H1 (cell line): ENCODE measurements around the gene SLC7A14. TPM values are rescaled to one million over a fixed set of nuclear protein-coding genes. Genes with fewer than 3 reads are reported as not detected.

Source experiments
- CTCF ChIA-PET: fragments of 300-600 bp; sonication (Branson Sonifier 250); formaldehyde crosslinking; loops from one replicate; lab custom pipeline; 2021; ENCODE audit not compliant: partially characterized antibody; lab: Charles Lee
- POLR2A ChIA-PET: fragments of 300-600 bp; sonication (Branson Sonifier 250); formaldehyde crosslinking; loops from one replicate; lab custom pipeline; 2021; ENCODE audit warnings: inconsistent platforms; ENCODE audit not compliant: partially characterized antibody; lab: Charles Lee
- DNase-seq, 2 experiments: peaks; one replicate each; pipeline versions ENCODE4 v3.0.0 to v3.0.0-alpha.2; 2010 to 2022; ENCODE audit warnings: low spot score in 2 of 2, low read depth in 1 of 2, mixed read lengths in 1 of 2
- FAIRE-seq: peaks from 2 replicates; lab custom pipeline; 2011; peaks lifted over from hg19 to GRCh38; lab: Jason Lieb, UNC
- H2AFZ ChIP-seq: 2 replicates; pipeline ENCODE4 v1.8.1; 2012; ENCODE audit warnings: low read length, inconsistent platforms
- H2AK5ac ChIP-seq: 2 replicates; pipeline ENCODE4 v1.6.1; 2013; ENCODE audit warnings: low read depth, low read length
- H2BK120ac ChIP-seq: replicated peaks from 2 replicates; pipeline ENCODE3; 2013; ENCODE audit warnings: low read depth, low read length, inconsistent platforms
- H2BK12ac ChIP-seq: 2 replicates; pipeline ENCODE4 v1.6.1; 2013; ENCODE audit warnings: low read depth, low read length
- H2BK15ac ChIP-seq: 2 replicates; pipeline ENCODE4 v1.6.1; 2013; ENCODE audit warnings: low read length
- H2BK20ac ChIP-seq: 2 replicates; pipeline ENCODE4 v1.6.1; 2013; ENCODE audit warnings: low read length
- H2BK5ac ChIP-seq: 2 replicates; pipeline ENCODE4 v1.6.1; 2013; ENCODE audit warnings: low read depth, low read length
- H3K14ac ChIP-seq: 2 replicates; pipeline ENCODE4 v1.6.1; 2013; ENCODE audit warnings: inconsistent platforms; ENCODE audit not compliant: insufficient read length
- H3K18ac ChIP-seq: 2 replicates; pipeline ENCODE4 v1.6.1; 2013; ENCODE audit warnings: low read length; ENCODE audit errors: extremely low read depth
- H3K23ac ChIP-seq: 2 replicates; pipeline ENCODE4 v1.6.1; 2013; ENCODE audit warnings: inconsistent platforms; ENCODE audit not compliant: insufficient read length
- H3K23me2 ChIP-seq: 2 replicates; pipeline ENCODE4 v1.6.1; 2013; ENCODE audit warnings: low read depth, low read length
- H3K27ac ChIP-seq: 2 replicates; pipeline ENCODE4 v1.6.1; 2011; ENCODE audit warnings: low read depth, low read length, inconsistent platforms
- H3K27me3 ChIP-seq, 4 experiments: replicated peaks in 1 of 4; 1 replicate in 1 of 4; 2 replicates in 3 of 4; pipeline versions ENCODE4 v1.6.1 to v1.8.1; 2011 to 2013; ENCODE audit warnings: low read length in 3 of 4, mild to moderate bottlenecking in 3 of 4, inconsistent platforms in 2 of 4, mixed read lengths in 2 of 4, moderate library complexity in 1 of 4; ENCODE audit not compliant: control insufficient read depth in 3 of 4, insufficient read depth in 3 of 4; ENCODE audit errors: extremely low read depth in 1 of 4
- H3K36me3 ChIP-seq, 4 experiments: 2 replicates each; pipeline versions ENCODE4 v1.6.1 to v1.8.1; 2011 to 2013; ENCODE audit warnings: mild to moderate bottlenecking in 4 of 4, low read length in 3 of 4, moderate library complexity in 2 of 4, control low read depth in 1 of 4, inconsistent platforms in 1 of 4; ENCODE audit not compliant: insufficient read depth in 4 of 4, control insufficient read depth in 2 of 4
- H3K4ac ChIP-seq: replicated peaks from 2 replicates; pipeline ENCODE3; 2013; ENCODE audit warnings: low read length, low read depth, mixed read lengths, inconsistent platforms; ENCODE audit not compliant: insufficient read length
- H3K4me1 ChIP-seq, 4 experiments: replicated peaks in 1 of 4; 1 replicate in 1 of 4; 2 replicates in 3 of 4; pipeline versions ENCODE4 v1.6.1 to v1.8.1; 2011 to 2013; ENCODE audit warnings: low read length in 3 of 4, inconsistent platforms in 2 of 4, mixed read lengths in 1 of 4; ENCODE audit not compliant: insufficient read depth in 4 of 4, control insufficient read depth in 3 of 4
- H3K4me2 ChIP-seq, 2 experiments: 2 replicates each; pipeline versions ENCODE4 v1.6.1 to v1.8.1; 2011 to 2013; ENCODE audit warnings: low read depth in 2 of 2, low read length in 2 of 2, control low read depth in 1 of 2, inconsistent platforms in 1 of 2, mild to moderate bottlenecking in 1 of 2; ENCODE audit not compliant: insufficient read depth in 1 of 2
- H3K4me3 ChIP-seq, 4 experiments: fragments of 200-600, 300-600 bp in 1 of 4; sonication (generic), shearing (Covaris generic), sonication (Bioruptor Twin) in 1 of 4; 2 replicates each; pipeline versions ENCODE4 v1.5.1 to v1.8.1; 2011 to 2016; ENCODE audit warnings: low read length in 4 of 4, low read depth in 3 of 4, control low read depth in 2 of 4, inconsistent platforms in 2 of 4, mild to moderate bottlenecking in 2 of 4, mixed read lengths in 1 of 4, moderate library complexity in 1 of 4; ENCODE audit not compliant: insufficient read depth in 2 of 4; ENCODE audit errors: extremely low read depth in 1 of 4
- H3K56ac ChIP-seq: replicated peaks from 2 replicates; pipeline ENCODE3; 2013; ENCODE audit warnings: low read depth, mild to moderate bottlenecking, mixed read lengths, low read length, inconsistent platforms; ENCODE audit not compliant: insufficient read length
- H3K79me1 ChIP-seq: 2 replicates; pipeline ENCODE4 v1.6.1; 2013; ENCODE audit warnings: low read depth, low read length, control low read depth
- H3K79me2 ChIP-seq, 2 experiments: 2 replicates each; pipeline versions ENCODE4 v1.6.1 to v1.8.1; 2012 to 2013; ENCODE audit warnings: low read length in 2 of 2, mild to moderate bottlenecking in 2 of 2, inconsistent platforms in 1 of 2; ENCODE audit not compliant: insufficient read depth in 2 of 2, control insufficient read depth in 1 of 2
- H3K9ac ChIP-seq, 4 experiments: replicated peaks in 1 of 4; 1 replicate in 1 of 4; 2 replicates in 3 of 4; pipeline versions ENCODE4 v1.6.1 to v1.8.1; 2011 to 2013; ENCODE audit warnings: low read depth in 3 of 4, low read length in 3 of 4, control low read depth in 2 of 4, mild to moderate bottlenecking in 2 of 4, moderate library complexity in 2 of 4, inconsistent platforms in 1 of 4; ENCODE audit errors: extremely low read depth in 1 of 4
- H3K9me3 ChIP-seq, 2 experiments: 2 replicates each; pipeline versions ENCODE4 v1.6.1 to v1.8.1; 2012 to 2013; ENCODE audit warnings: mild to moderate bottlenecking in 2 of 2, moderate library complexity in 2 of 2, control low read depth in 1 of 2, inconsistent platforms in 1 of 2, low read depth in 1 of 2, low read length in 1 of 2, mixed read lengths in 1 of 2; ENCODE audit not compliant: insufficient read depth in 2 of 2
- H4K20me1 ChIP-seq, 2 experiments: replicated peaks in 1 of 2; 2 replicates each; pipeline versions ENCODE3 to v1.8.1; 2011 to 2013; ENCODE audit warnings: inconsistent platforms in 2 of 2, low read length in 2 of 2, mild to moderate bottlenecking in 1 of 2; ENCODE audit not compliant: insufficient read depth in 2 of 2, control insufficient read depth in 1 of 2
- H4K5ac ChIP-seq: 2 replicates; pipeline ENCODE4 v1.6.1; 2013; ENCODE audit warnings: low read length, low read depth, mixed read lengths, inconsistent platforms; ENCODE audit not compliant: insufficient read length
- H4K8ac ChIP-seq: 2 replicates; pipeline ENCODE4 v1.8.0; 2013; ENCODE audit warnings: mild to moderate bottlenecking, moderate library complexity, low read length, inconsistent platforms; ENCODE audit not compliant: insufficient read depth; ENCODE audit errors: extremely low read depth
- H4K91ac ChIP-seq: replicated peaks from 2 replicates; pipeline ENCODE3; 2013; ENCODE audit warnings: low read length, mixed read lengths, inconsistent platforms; ENCODE audit not compliant: insufficient read length
- ATF2 ChIP-seq: IDR thresholded peaks from 2 replicates; pipeline ENCODE4 v1.6.1; 2012; ENCODE audit warnings: low read length, inconsistent platforms
- EP300 ChIP-seq, 2 experiments: IDR thresholded peaks; 1 replicate in 1 of 2; 2 replicates in 1 of 2; pipeline ENCODE4 v1.6.1; 2011 to 2012; ENCODE audit warnings: low read depth in 2 of 2, low read length in 2 of 2, mild to moderate bottlenecking in 2 of 2, borderline replicate concordance in 1 of 2, inconsistent platforms in 1 of 2, moderate library complexity in 1 of 2
- GTF2F1 ChIP-seq: IDR thresholded peaks from 2 replicates; pipeline ENCODE4 v1.6.1; 2012; ENCODE audit warnings: low read depth, low read length, improper control_type of control experiment, borderline replicate concordance
- KDM5A ChIP-seq: fragments of 200-600 bp; IDR thresholded peaks from 2 replicates; pipeline ENCODE4 v1.7.1; 2012; ENCODE audit warnings: mild to moderate bottlenecking, low read length, inconsistent platforms, mixed read lengths
- PHF8 ChIP-seq: fragments of 200-600 bp; sonication (generic); conservative IDR thresholded peaks from 2 replicates; pipeline ENCODE4 v1.7.1; 2012; ENCODE audit warnings: low read depth, mild to moderate bottlenecking, inconsistent platforms, low read length, moderate library complexity
- RAD21 ChIP-seq, 2 experiments: IDR thresholded peaks in 1 of 2; conservative IDR thresholded peaks in 1 of 2; 2 replicates each; pipeline ENCODE4 v1.6.1; 2011; ENCODE audit warnings: low read depth in 2 of 2, low read length in 2 of 2, improper control_type of control experiment in 1 of 2, inconsistent platforms in 1 of 2, mild to moderate bottlenecking in 1 of 2, moderate library complexity in 1 of 2
- SAP30 ChIP-seq: fragments of 300-600 bp; sonication (generic); IDR thresholded peaks from 2 replicates; pipeline ENCODE4 v1.7.1; 2012; ENCODE audit warnings: low read length, moderate library complexity, mild to moderate bottlenecking, inconsistent platforms; ENCODE audit not compliant: insufficient read depth, insufficient replicate concordance
- SP2 ChIP-seq: IDR thresholded peaks from 2 replicates; pipeline ENCODE4 v1.6.1; 2012; ENCODE audit warnings: mild to moderate bottlenecking, low read length, inconsistent platforms
- TEAD4 ChIP-seq: IDR thresholded peaks from 2 replicates; pipeline ENCODE4 v1.6.1; 2012; ENCODE audit warnings: low read depth, low read length, inconsistent platforms, mixed read lengths
- ZNF274 ChIP-seq: IDR thresholded peaks from 2 replicates; pipeline ENCODE4 v1.7.0; 2012; ENCODE audit warnings: low read length, borderline replicate concordance; ENCODE audit errors: extremely low read depth
- WGBS, 2 experiments: shearing (Covaris generic) in 1 of 2; methylation state at CpG; one replicate each; pipeline versions ENCODE4 v1.1.6 to v1.1.7; 2013 to 2015; ENCODE audit warnings: low lambda C conversion rate in 2 of 2, mixed read lengths in 2 of 2, inconsistent platforms in 1 of 2, low coverage in 1 of 2, missing lambda C conversion rate in 1 of 2; ENCODE audit not compliant: insufficient replicate concordance in 2 of 2, insufficient coverage in 1 of 2, insufficient read length in 1 of 2; ENCODE audit errors: extremely low coverage in 1 of 2, missing lambda C conversion rate in 1 of 2; 5-methylcytosine and 5-hydroxymethylcytosine counted together
- polyA plus RNA-seq, 7 experiments: library from polyadenylated mRNA; depleted of rRNA in 3 of 7; stranded (reverse) in 5 of 7; unstranded in 2 of 7; fragments of >200 nt in 5 of 7; fragments of 200-250 nt in 2 of 7; gene quantifications; 1 replicate in 5 of 7; 2 replicates in 1 of 7; 4 replicates in 1 of 7; pipeline versions ENCODE4 v1.2.1 to v1.2.3, GENCODE V29; 2011 to 2013; ENCODE audit warnings: missing spikeins in 2 of 7, mixed read lengths in 2 of 7
- total RNA-seq: library from RNA; stranded (reverse); fragmentation: NEBNext Ultra II Directional; extraction: Animal tissue kit (Norgen Biotek cat#: 25700); gene quantifications from 2 replicates; pipeline ENCODE4 v1.2.1, GENCODE V29; 2021

The SLC7A14 gene
- total and polyA plus RNA-seq, 2 of the 8 experiments (the other 6 are each of a cell fraction or from before 2014, with no cell fraction given) = 0.21 to 0.95 TPM

GRCh38 chr3:170476291-170476690 lies 109.6 kb downstream of the SLC7A14 start:
- Histone ChIP-seq H3K18ac (no peak overlapping the region), H2AK5ac (no peak overlapping the region), H2BK120ac (no peak overlapping the region), H3K27me3 (no peaks in the 10 kb centered on the region), H4K5ac (no peak overlapping the region), H4K20me1 (no peaks in the 10 kb centered on the region), H3K56ac (no peak overlapping the region), H3K9me3 (no peaks in the 10 kb centered on the region), H2BK12ac (no peak overlapping the region), H3K4ac (no peak overlapping the region), H3K4me3 (no peak overlapping the region), H3K23me2 (no peaks in the 10 kb centered on the region), H2AFZ (no peak overlapping the region), H2BK5ac (no peak overlapping the region), H3K9ac (no peak overlapping the region), H3K36me3 (no peaks in the 10 kb centered on the region), H3K23ac (no peak overlapping the region), H3K4me2 (no peak overlapping the region), H4K91ac (no peak overlapping the region), H3K14ac (no peak overlapping the region), H2BK15ac (no peak overlapping the region), H3K79me1 (no peaks in the 10 kb centered on the region), H3K4me1 (peaks cover 0 to 3% (median 0%) of the 10 kb centered on the region in 4 experiments; a peak in 1 of 7 replicates), H2BK20ac (no peak overlapping the region), H3K27ac (no peak overlapping the region), H4K8ac (no peak overlapping the region), H3K79me2 (no peaks in the 10 kb centered on the region)
- no peak for TF ChIP-seq GTF2F1
- TF ChIP-seq TEAD4 = 0 out of 2 replicates have a peak, but pooled peaks have one; percentile 5
- no peak for TF ChIP-seq EP300 (IDR thresholded peaks at IDR 0.05; ENCODE audit: borderline replicate concordance in 1 of 2, low read depth in 2 of 2, low read length in 2 of 2)
- no peak for TF ChIP-seq ATF2
- peak in 1 of 2 experiments; percentile 8; a peak in 1 of 4 replicates for TF ChIP-seq RAD21 (IDR thresholded peaks at IDR 0.05 in 1 of 2, conservative IDR thresholded peaks at IDR 0.05 in 1 of 2; ENCODE audit: low read depth in 2 of 2, low read length in 2 of 2)
- TF ChIP-seq KDM5A = no peak
- TF ChIP-seq ZNF274 = no peak
- no peak for TF ChIP-seq SP2
- no peak for TF ChIP-seq SAP30
- TF ChIP-seq PHF8 = no peak
- WGBS, 2 experiments = 64% methylated on average over 6 of the region's 6 CpGs; no CpG with 5 or more reads in 1 of the 2 experiments
- ChIA-PET CTCF (interaction anchor here (0.9 to 2.2 kb wide), 6 partner anchors 10 to 59 kb away, joined by 3 to 5 read pairs (median 4); no protein-coding TSS in a partner anchor), POLR2A (no interaction called here)
- DNase-seq (peak in 1 of 2 experiments; percentile 44), FAIRE-seq (no peak)
